H1 (cell line): Measurements from ENCODE around the gene CBLB. TPM values are rescaled to one million over a fixed set of nuclear protein-coding genes. Genes with fewer than 3 reads are reported as not detected.

ENCODE experiments used
- CTCF ChIA-PET: fragments of 300-600 bp; sonication (Branson Sonifier 250); formaldehyde crosslinking; loops from one replicate; lab custom pipeline; 2021; ENCODE audit not compliant: partially characterized antibody; lab: Charles Lee
- POLR2A ChIA-PET: fragments of 300-600 bp; sonication (Branson Sonifier 250); formaldehyde crosslinking; loops from one replicate; lab custom pipeline; 2021; ENCODE audit warnings: inconsistent platforms; ENCODE audit not compliant: partially characterized antibody; lab: Charles Lee
- DNase-seq, 2 experiments: peaks; one replicate each; pipeline versions ENCODE4 v3.0.0 to v3.0.0-alpha.2; 2010 to 2022; ENCODE audit warnings: low spot score in 2 of 2, low read depth in 1 of 2, mixed read lengths in 1 of 2
- FAIRE-seq: peaks from 2 replicates; lab custom pipeline; 2011; peaks lifted over from hg19 to GRCh38; lab: Jason Lieb, UNC
- H2AFZ ChIP-seq: 2 replicates; pipeline ENCODE4 v1.8.1; 2012; ENCODE audit warnings: low read length, inconsistent platforms
- H2AK5ac ChIP-seq: 2 replicates; pipeline ENCODE4 v1.6.1; 2013; ENCODE audit warnings: low read depth, low read length
- H2BK120ac ChIP-seq: replicated peaks from 2 replicates; pipeline ENCODE3; 2013; ENCODE audit warnings: low read depth, low read length, inconsistent platforms
- H2BK12ac ChIP-seq: 2 replicates; pipeline ENCODE4 v1.6.1; 2013; ENCODE audit warnings: low read depth, low read length
- H2BK15ac ChIP-seq: 2 replicates; pipeline ENCODE4 v1.6.1; 2013; ENCODE audit warnings: low read length
- H2BK20ac ChIP-seq: 2 replicates; pipeline ENCODE4 v1.6.1; 2013; ENCODE audit warnings: low read length
- H2BK5ac ChIP-seq: 2 replicates; pipeline ENCODE4 v1.6.1; 2013; ENCODE audit warnings: low read depth, low read length
- H3K14ac ChIP-seq: 2 replicates; pipeline ENCODE4 v1.6.1; 2013; ENCODE audit warnings: inconsistent platforms; ENCODE audit not compliant: insufficient read length
- H3K18ac ChIP-seq: 2 replicates; pipeline ENCODE4 v1.6.1; 2013; ENCODE audit warnings: low read length; ENCODE audit errors: extremely low read depth
- H3K23ac ChIP-seq: 2 replicates; pipeline ENCODE4 v1.6.1; 2013; ENCODE audit warnings: inconsistent platforms; ENCODE audit not compliant: insufficient read length
- H3K23me2 ChIP-seq: 2 replicates; pipeline ENCODE4 v1.6.1; 2013; ENCODE audit warnings: low read depth, low read length
- H3K27ac ChIP-seq: 2 replicates; pipeline ENCODE4 v1.6.1; 2011; ENCODE audit warnings: low read depth, low read length, inconsistent platforms
- H3K27me3 ChIP-seq, 4 experiments: replicated peaks in 1 of 4; 1 replicate in 1 of 4; 2 replicates in 3 of 4; pipeline versions ENCODE4 v1.6.1 to v1.8.1; 2011 to 2013; ENCODE audit warnings: low read length in 3 of 4, mild to moderate bottlenecking in 3 of 4, inconsistent platforms in 2 of 4, mixed read lengths in 2 of 4, moderate library complexity in 1 of 4; ENCODE audit not compliant: control insufficient read depth in 3 of 4, insufficient read depth in 3 of 4; ENCODE audit errors: extremely low read depth in 1 of 4
- H3K36me3 ChIP-seq, 4 experiments: 2 replicates each; pipeline versions ENCODE4 v1.6.1 to v1.8.1; 2011 to 2013; ENCODE audit warnings: mild to moderate bottlenecking in 4 of 4, low read length in 3 of 4, moderate library complexity in 2 of 4, control low read depth in 1 of 4, inconsistent platforms in 1 of 4; ENCODE audit not compliant: insufficient read depth in 4 of 4, control insufficient read depth in 2 of 4
- H3K4ac ChIP-seq: replicated peaks from 2 replicates; pipeline ENCODE3; 2013; ENCODE audit warnings: low read length, low read depth, mixed read lengths, inconsistent platforms; ENCODE audit not compliant: insufficient read length
- H3K4me1 ChIP-seq, 4 experiments: replicated peaks in 1 of 4; 1 replicate in 1 of 4; 2 replicates in 3 of 4; pipeline versions ENCODE4 v1.6.1 to v1.8.1; 2011 to 2013; ENCODE audit warnings: low read length in 3 of 4, inconsistent platforms in 2 of 4, mixed read lengths in 1 of 4; ENCODE audit not compliant: insufficient read depth in 4 of 4, control insufficient read depth in 3 of 4
- H3K4me2 ChIP-seq, 2 experiments: 2 replicates each; pipeline versions ENCODE4 v1.6.1 to v1.8.1; 2011 to 2013; ENCODE audit warnings: low read depth in 2 of 2, low read length in 2 of 2, control low read depth in 1 of 2, inconsistent platforms in 1 of 2, mild to moderate bottlenecking in 1 of 2; ENCODE audit not compliant: insufficient read depth in 1 of 2
- H3K4me3 ChIP-seq, 4 experiments: fragments of 200-600, 300-600 bp in 1 of 4; sonication (generic), shearing (Covaris generic), sonication (Bioruptor Twin) in 1 of 4; 2 replicates each; pipeline versions ENCODE4 v1.5.1 to v1.8.1; 2011 to 2016; ENCODE audit warnings: low read length in 4 of 4, low read depth in 3 of 4, control low read depth in 2 of 4, inconsistent platforms in 2 of 4, mild to moderate bottlenecking in 2 of 4, mixed read lengths in 1 of 4, moderate library complexity in 1 of 4; ENCODE audit not compliant: insufficient read depth in 2 of 4; ENCODE audit errors: extremely low read depth in 1 of 4
- H3K56ac ChIP-seq: replicated peaks from 2 replicates; pipeline ENCODE3; 2013; ENCODE audit warnings: low read depth, mild to moderate bottlenecking, mixed read lengths, low read length, inconsistent platforms; ENCODE audit not compliant: insufficient read length
- H3K79me1 ChIP-seq: 2 replicates; pipeline ENCODE4 v1.6.1; 2013; ENCODE audit warnings: low read depth, low read length, control low read depth
- H3K79me2 ChIP-seq, 2 experiments: 2 replicates each; pipeline versions ENCODE4 v1.6.1 to v1.8.1; 2012 to 2013; ENCODE audit warnings: low read length in 2 of 2, mild to moderate bottlenecking in 2 of 2, inconsistent platforms in 1 of 2; ENCODE audit not compliant: insufficient read depth in 2 of 2, control insufficient read depth in 1 of 2
- H3K9ac ChIP-seq, 4 experiments: replicated peaks in 1 of 4; 1 replicate in 1 of 4; 2 replicates in 3 of 4; pipeline versions ENCODE4 v1.6.1 to v1.8.1; 2011 to 2013; ENCODE audit warnings: low read depth in 3 of 4, low read length in 3 of 4, control low read depth in 2 of 4, mild to moderate bottlenecking in 2 of 4, moderate library complexity in 2 of 4, inconsistent platforms in 1 of 4; ENCODE audit errors: extremely low read depth in 1 of 4
- H3K9me3 ChIP-seq, 2 experiments: 2 replicates each; pipeline versions ENCODE4 v1.6.1 to v1.8.1; 2012 to 2013; ENCODE audit warnings: mild to moderate bottlenecking in 2 of 2, moderate library complexity in 2 of 2, control low read depth in 1 of 2, inconsistent platforms in 1 of 2, low read depth in 1 of 2, low read length in 1 of 2, mixed read lengths in 1 of 2; ENCODE audit not compliant: insufficient read depth in 2 of 2
- H4K20me1 ChIP-seq, 2 experiments: replicated peaks in 1 of 2; 2 replicates each; pipeline versions ENCODE3 to v1.8.1; 2011 to 2013; ENCODE audit warnings: inconsistent platforms in 2 of 2, low read length in 2 of 2, mild to moderate bottlenecking in 1 of 2; ENCODE audit not compliant: insufficient read depth in 2 of 2, control insufficient read depth in 1 of 2
- H4K5ac ChIP-seq: 2 replicates; pipeline ENCODE4 v1.6.1; 2013; ENCODE audit warnings: low read length, low read depth, mixed read lengths, inconsistent platforms; ENCODE audit not compliant: insufficient read length
- H4K8ac ChIP-seq: 2 replicates; pipeline ENCODE4 v1.8.0; 2013; ENCODE audit warnings: mild to moderate bottlenecking, moderate library complexity, low read length, inconsistent platforms; ENCODE audit not compliant: insufficient read depth; ENCODE audit errors: extremely low read depth
- H4K91ac ChIP-seq: replicated peaks from 2 replicates; pipeline ENCODE3; 2013; ENCODE audit warnings: low read length, mixed read lengths, inconsistent platforms; ENCODE audit not compliant: insufficient read length
- ASH2L ChIP-seq: fragments of 200-600, 300-600 bp; sonication (generic); IDR thresholded peaks from one replicate; pipeline ENCODE4 v1.7.1; 2017; ENCODE audit warnings: low read length
- BRCA1 ChIP-seq: IDR thresholded peaks from 2 replicates; pipeline ENCODE4 v1.6.1; 2012; ENCODE audit warnings: low read depth, low read length, improper control_type of control experiment
- EP300 ChIP-seq, 2 experiments: IDR thresholded peaks; 1 replicate in 1 of 2; 2 replicates in 1 of 2; pipeline ENCODE4 v1.6.1; 2011 to 2012; ENCODE audit warnings: low read depth in 2 of 2, low read length in 2 of 2, mild to moderate bottlenecking in 2 of 2, borderline replicate concordance in 1 of 2, inconsistent platforms in 1 of 2, moderate library complexity in 1 of 2
- POLR2AphosphoS5 ChIP-seq: IDR thresholded peaks from 2 replicates; pipeline ENCODE4 v1.6.1; 2011; ENCODE audit warnings: low read depth, low read length
- SP2 ChIP-seq: IDR thresholded peaks from 2 replicates; pipeline ENCODE4 v1.6.1; 2012; ENCODE audit warnings: mild to moderate bottlenecking, low read length, inconsistent platforms
- WGBS, 2 experiments: shearing (Covaris generic) in 1 of 2; methylation state at CpG; one replicate each; pipeline versions ENCODE4 v1.1.6 to v1.1.7; 2013 to 2015; ENCODE audit warnings: low lambda C conversion rate in 2 of 2, mixed read lengths in 2 of 2, inconsistent platforms in 1 of 2, low coverage in 1 of 2, missing lambda C conversion rate in 1 of 2; ENCODE audit not compliant: insufficient replicate concordance in 2 of 2, insufficient coverage in 1 of 2, insufficient read length in 1 of 2; ENCODE audit errors: extremely low coverage in 1 of 2, missing lambda C conversion rate in 1 of 2; 5-methylcytosine and 5-hydroxymethylcytosine counted together
- polyA plus RNA-seq, 7 experiments: library from polyadenylated mRNA; depleted of rRNA in 3 of 7; stranded (reverse) in 5 of 7; unstranded in 2 of 7; fragments of >200 nt in 5 of 7; fragments of 200-250 nt in 2 of 7; gene quantifications; 1 replicate in 5 of 7; 2 replicates in 1 of 7; 4 replicates in 1 of 7; pipeline versions ENCODE4 v1.2.1 to v1.2.3, GENCODE V29; 2011 to 2013; ENCODE audit warnings: missing spikeins in 2 of 7, mixed read lengths in 2 of 7
- total RNA-seq: library from RNA; stranded (reverse); fragmentation: NEBNext Ultra II Directional; extraction: Animal tissue kit (Norgen Biotek cat#: 25700); gene quantifications from 2 replicates; pipeline ENCODE4 v1.2.1, GENCODE V29; 2021

CBLB gene
- total and polyA plus RNA-seq, 2 of the 8 experiments (the other 6 are each of a cell fraction or from before 2014, with no cell fraction given): 14.5 to 26.0 TPM

GRCh38 chr3:105883798-105884377, 15.1 kb upstream of the CBLB start:
- no peak overlapping the region for H2AFZ ChIP-seq
- no peaks in the 10 kb centered on the region for H3K36me3 ChIP-seq
- H2AK5ac ChIP-seq: no peak overlapping the region
- H4K91ac ChIP-seq: no peak overlapping the region
- no peak overlapping the region for H3K18ac ChIP-seq
- H4K5ac ChIP-seq: no peak overlapping the region
- no peak overlapping the region for H3K4me2 ChIP-seq
- no peaks in the 10 kb centered on the region for H3K27me3 ChIP-seq
- CTCF ChIA-PET: interaction anchor here (1.1 kb wide), 1 partner anchor 12 kb away, joined by 5 read pairs; no protein-coding TSS in a partner anchor
- no peak overlapping the region for H2BK15ac ChIP-seq
- no peak overlapping the region for H3K9ac ChIP-seq
- no peaks in the 10 kb centered on the region for H3K9me3 ChIP-seq
- no peak overlapping the region for H3K27ac ChIP-seq
- no peak overlapping the region for H2BK5ac ChIP-seq
- no peak overlapping the region for H4K8ac ChIP-seq
- no peak overlapping the region for H3K4ac ChIP-seq
- no peak overlapping the region for H2BK20ac ChIP-seq
- no peak for DNase-seq
- POLR2A ChIA-PET: no interaction called here
- H3K4me3 ChIP-seq: no peak overlapping the region
- H2BK120ac ChIP-seq: no peak overlapping the region
- 81% methylated on average over 1 of the region's 1 CpG; no CpG with 5 or more reads in 1 of the 2 experiments for WGBS, 2 experiments
- FAIRE-seq: no peak
- no peak overlapping the region for H3K23ac ChIP-seq
- no peaks in the 10 kb centered on the region for H3K4me1 ChIP-seq
- no peaks in the 10 kb centered on the region for H3K79me1 ChIP-seq
- H4K20me1 ChIP-seq: no peaks in the 10 kb centered on the region
- no peaks in the 10 kb centered on the region for H3K23me2 ChIP-seq
- H3K56ac ChIP-seq: no peak overlapping the region
- TF ChIP-seq POLR2AphosphoS5 (no peak), SP2 (no peak), EP300 (IDR thresholded peaks at IDR 0.05; ENCODE audit: borderline replicate concordance in 1 of 2, low read depth in 2 of 2, low read length in 2 of 2) (no peak), ASH2L (no peak), BRCA1 (no peak)
- no peaks in the 10 kb centered on the region for H3K79me2 ChIP-seq
- H3K14ac ChIP-seq: no peak overlapping the region
- no peak overlapping the region for H2BK12ac ChIP-seq
